Endothelial cell of umbilical vein (primary cell): ENCODE measurements around the gene GTSE1. TPM values are rescaled to one million over a fixed set of nuclear protein-coding genes. Genes with fewer than 3 reads are reported as not detected.

Source experiments
- BruUV-seq: library from RNA; stranded (reverse); fragments of 400-500 nt; replicated peaks from 2 replicates; lab custom pipeline; 2021; lab: Mats Ljungman, UMichigan
- CTCF ChIA-PET: fragments of 300-600, 350-600 bp; sonication (Branson Sonifier 250); formaldehyde crosslinking; loops from one replicate; lab custom pipeline; 2021; ENCODE audit warnings: antibody characterized with exemption, inconsistent platforms; lab: Charles Lee
- POLR2A ChIA-PET: fragments of 300-600, 350-600 bp; sonication (Branson Sonifier 250); formaldehyde crosslinking; loops from one replicate; lab custom pipeline; 2021; ENCODE audit warnings: antibody characterized with exemption, inconsistent platforms; lab: Charles Lee
- DNase-seq: peaks from one replicate; pipeline ENCODE4 v3.0.0-alpha.2; 2011; ENCODE audit warnings: low read depth, low spot score
- FAIRE-seq: peaks from 2 replicates; lab custom pipeline; 2011; peaks lifted over from hg19 to GRCh38; lab: Jason Lieb, UNC
- H2AFZ ChIP-seq: 2 replicates; pipeline ENCODE4 v1.6.0; 2012; ENCODE audit warnings: low read depth, low read length, control low read depth, inconsistent platforms
- H3K27ac ChIP-seq: 2 replicates; pipeline ENCODE4 v1.5.1; 2011; ENCODE audit warnings: low read depth, mild to moderate bottlenecking, control low read depth, low read length, moderate library complexity; ENCODE audit not compliant: insufficient read depth
- H3K27me3 ChIP-seq, 2 experiments: 2 replicates each; pipeline versions ENCODE4 v1.6.0 to v1.6.1; 2011; ENCODE audit warnings: low read length in 2 of 2, mixed read lengths in 1 of 2; ENCODE audit not compliant: control insufficient read depth in 2 of 2, insufficient read depth in 2 of 2
- H3K36me3 ChIP-seq, 2 experiments: 2 replicates in 1 of 2; 3 replicates in 1 of 2; pipeline ENCODE4 v1.5.1; 2011; ENCODE audit warnings: low read length in 2 of 2, mild to moderate bottlenecking in 1 of 2, moderate library complexity in 1 of 2; ENCODE audit not compliant: control insufficient read depth in 2 of 2, insufficient read depth in 2 of 2; ENCODE audit errors: extremely low read depth in 1 of 2
- H3K4me1 ChIP-seq: 3 replicates; pipeline ENCODE4 v1.5.1; 2011; ENCODE audit warnings: mild to moderate bottlenecking, low read length; ENCODE audit not compliant: control insufficient read depth, insufficient read depth; ENCODE audit errors: extremely low read depth
- H3K4me2 ChIP-seq: 2 replicates; pipeline ENCODE4 v1.6.1; 2011; ENCODE audit warnings: low read length, control low read depth, mixed read lengths; ENCODE audit not compliant: insufficient read depth
- H3K4me3 ChIP-seq, 3 experiments: fragments of 200-600 bp in 1 of 3; sonication (generic), shearing (Covaris generic) in 1 of 3; replicated peaks in 1 of 3; 2 replicates each; pipeline ENCODE4 v1.5.1; 2011 to 2016; ENCODE audit warnings: control low read depth in 3 of 3, low read length in 3 of 3, mild to moderate bottlenecking in 2 of 3, inconsistent platforms in 1 of 3, low read depth in 1 of 3, moderate library complexity in 1 of 3; ENCODE audit not compliant: insufficient read depth in 1 of 3
- H3K79me2 ChIP-seq: 2 replicates; pipeline ENCODE4 v1.6.0; 2012; ENCODE audit warnings: low read length, inconsistent platforms; ENCODE audit not compliant: control insufficient read depth, insufficient read depth
- H3K9ac ChIP-seq: replicated peaks from 2 replicates; pipeline ENCODE3; 2011; ENCODE audit warnings: low read length, control low read depth; ENCODE audit not compliant: insufficient read depth; ENCODE audit errors: extremely low read depth
- H3K9me1 ChIP-seq: replicated peaks from 3 replicates; pipeline ENCODE4 v1.6.0; 2011; ENCODE audit warnings: mild to moderate bottlenecking, low read length; ENCODE audit not compliant: control insufficient read depth, insufficient read depth; ENCODE audit errors: extremely low read depth
- H3K9me3 ChIP-seq: replicated peaks from 2 replicates; pipeline ENCODE4 v1.5.1; 2012; ENCODE audit warnings: low read length, inconsistent platforms; ENCODE audit not compliant: control insufficient read depth, insufficient read depth
- H4K20me1 ChIP-seq: replicated peaks from 2 replicates; pipeline ENCODE3; 2011; ENCODE audit warnings: mild to moderate bottlenecking, low read length; ENCODE audit not compliant: control insufficient read depth, insufficient read depth; ENCODE audit errors: extremely low read depth
- EZH2 ChIP-seq: IDR thresholded peaks from 2 replicates; pipeline ENCODE4 v1.6.1; 2012; ENCODE audit warnings: borderline replicate concordance, low read depth, mild to moderate bottlenecking, moderate library complexity, low read length, inconsistent platforms; ENCODE audit not compliant: severe bottlenecking
- FOS ChIP-seq: IDR thresholded peaks from 2 replicates; pipeline ENCODE4 v1.6.1; 2011; ENCODE audit warnings: mild to moderate bottlenecking, low read length, moderate library complexity, borderline replicate concordance; ENCODE audit not compliant: insufficient read depth
- GATA2 ChIP-seq: IDR thresholded peaks from 2 replicates; pipeline ENCODE4 v1.7.0; 2011; ENCODE audit warnings: low read depth, mild to moderate bottlenecking, moderate library complexity, mixed read lengths, low read length; ENCODE audit not compliant: insufficient read length, insufficient read depth
- JUN ChIP-seq: IDR thresholded peaks from 2 replicates; pipeline ENCODE4 v1.6.1; 2011; ENCODE audit warnings: borderline replicate concordance, low read depth; ENCODE audit not compliant: insufficient read length, insufficient read depth
- MYC ChIP-seq: IDR thresholded peaks from one replicate; pipeline ENCODE4 v1.6.1; 2011; ENCODE audit warnings: mild to moderate bottlenecking, low read depth, low read length
- POLR2A ChIP-seq: IDR thresholded peaks from 2 replicates; pipeline ENCODE4 v1.6.1; 2012; ENCODE audit warnings: low read depth, mild to moderate bottlenecking, control low read depth, low read length
- POLR2AphosphoS5 ChIP-seq: IDR thresholded peaks from 2 replicates; pipeline ENCODE4 v1.6.1; 2012; ENCODE audit warnings: low read depth, mild to moderate bottlenecking, control low read depth, low read length, moderate library complexity; ENCODE audit not compliant: insufficient read depth
- dilution Hi-C: fragments of 300-500 bp; cut with MboI; formaldehyde crosslinking; loops from one replicate; pipeline ENCODE4 v1.15.0; 2019; ENCODE audit warnings: low sequenced_read_pairs; ENCODE audit not compliant: extremely low pct_ligation_motif_present
- intact Hi-C: fragments of 100-400 bp; cut with micrococcal nuclease; formaldehyde crosslinking; loops from one replicate; pipeline ENCODE4 v1.10.0; 2022
- polyA plus RNA-seq, 4 experiments: library from polyadenylated mRNA; depleted of rRNA in 3 of 4; stranded (reverse) in 3 of 4; unstranded in 1 of 4; fragments of >200 nt; gene quantifications; 2 replicates each; pipeline versions ENCODE4 v1.2.1 to v1.2.3, GENCODE V29; 2011 to 2012; ENCODE audit warnings: missing spikeins in 1 of 4
- total RNA-seq: library from RNA; stranded (reverse); gene quantifications from 2 replicates; pipeline ENCODE4 v1.2.3, GENCODE V29; 2021
- TF ChIP-seq, protein P1 (sequence below): IDR thresholded peaks from 2 replicates; pipeline ENCODE4 v1.6.1; 2011; ENCODE audit not compliant: insufficient read depth, insufficient read length
- TF ChIP-seq, protein P2 (sequence below), 2 donors: IDR thresholded peaks; 1 replicate in 1 of 2; 2 replicates in 1 of 2; pipeline ENCODE4 v1.5.1; 2011; ENCODE audit warnings: low read length in 2 of 2, mild to moderate bottlenecking in 2 of 2, moderate library complexity in 2 of 2, control low read depth in 1 of 2, inconsistent platforms in 1 of 2, low read depth in 1 of 2; ENCODE audit not compliant: insufficient read depth in 1 of 2; ENCODE audit errors: extremely low read depth in 1 of 2

The GTSE1 gene
- total and polyA plus RNA-seq, 2 donors (not counting 3 experiments of a cell fraction or from before 2014, with no cell fraction given), result 25.9 to 57.2 TPM

DNA sequence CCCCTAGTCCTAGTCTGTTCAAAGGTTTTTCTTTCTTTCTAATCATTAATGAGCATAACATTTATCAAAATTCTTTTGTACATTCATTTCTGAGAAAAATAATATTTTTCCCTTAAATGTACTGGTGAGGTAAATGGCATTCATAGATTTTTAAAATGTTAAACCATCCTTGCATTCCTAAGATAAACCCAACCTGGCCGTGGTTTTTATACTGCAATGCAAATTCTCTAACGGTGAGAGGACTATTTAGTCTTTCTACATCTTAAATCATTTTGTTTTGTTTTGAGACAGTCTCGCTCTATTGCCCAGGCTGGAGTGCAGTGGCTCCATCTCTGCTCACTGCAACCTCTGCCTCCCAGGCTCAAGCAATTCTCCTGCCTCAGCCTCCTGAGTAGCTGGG is 79.4 kb downstream of the GTSE1 start:
- intact Hi-C loops, result no loop called here
- no peak overlapping the region for H3K9ac ChIP-seq
- DNase-seq, result no peak
- H3K27me3 ChIP-seq, result no peaks in the 10 kb centered on the region
- TF ChIP-seq POLR2AphosphoS5, result no peak
- TF ChIP-seq, protein P1, sequence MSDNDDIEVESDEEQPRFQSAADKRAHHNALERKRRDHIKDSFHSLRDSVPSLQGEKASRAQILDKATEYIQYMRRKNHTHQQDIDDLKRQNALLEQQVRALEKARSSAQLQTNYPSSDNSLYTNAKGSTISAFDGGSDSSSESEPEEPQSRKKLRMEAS, result no peak
- TF ChIP-seq GATA2, result no peak
- TF ChIP-seq, protein P2, sequence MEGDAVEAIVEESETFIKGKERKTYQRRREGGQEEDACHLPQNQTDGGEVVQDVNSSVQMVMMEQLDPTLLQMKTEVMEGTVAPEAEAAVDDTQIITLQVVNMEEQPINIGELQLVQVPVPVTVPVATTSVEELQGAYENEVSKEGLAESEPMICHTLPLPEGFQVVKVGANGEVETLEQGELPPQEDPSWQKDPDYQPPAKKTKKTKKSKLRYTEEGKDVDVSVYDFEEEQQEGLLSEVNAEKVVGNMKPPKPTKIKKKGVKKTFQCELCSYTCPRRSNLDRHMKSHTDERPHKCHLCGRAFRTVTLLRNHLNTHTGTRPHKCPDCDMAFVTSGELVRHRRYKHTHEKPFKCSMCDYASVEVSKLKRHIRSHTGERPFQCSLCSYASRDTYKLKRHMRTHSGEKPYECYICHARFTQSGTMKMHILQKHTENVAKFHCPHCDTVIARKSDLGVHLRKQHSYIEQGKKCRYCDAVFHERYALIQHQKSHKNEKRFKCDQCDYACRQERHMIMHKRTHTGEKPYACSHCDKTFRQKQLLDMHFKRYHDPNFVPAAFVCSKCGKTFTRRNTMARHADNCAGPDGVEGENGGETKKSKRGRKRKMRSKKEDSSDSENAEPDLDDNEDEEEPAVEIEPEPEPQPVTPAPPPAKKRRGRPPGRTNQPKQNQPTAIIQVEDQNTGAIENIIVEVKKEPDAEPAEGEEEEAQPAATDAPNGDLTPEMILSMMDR (IDR thresholded peaks at IDR 0.05; ENCODE audit: extremely low read depth in 1 of 2, insufficient read depth in 1 of 2, low read depth in 1 of 2, low read length in 2 of 2), result no peak
- TF ChIP-seq FOS, result no peak
- no peak for TF ChIP-seq MYC
- no peak for TF ChIP-seq POLR2A
- no peak for TF ChIP-seq EZH2
- TF ChIP-seq JUN, result no peak
- H3K4me1 ChIP-seq, result peaks cover 6% of the 10 kb centered on the region
- H3K27ac ChIP-seq, result no peak overlapping the region
- H3K36me3 ChIP-seq, result no peaks in the 10 kb centered on the region
- H3K9me3 ChIP-seq, result no peaks in the 10 kb centered on the region
- dilution Hi-C loops, result no loop called here
- ChIA-PET POLR2A (interaction anchor here (0.7 kb wide), 1 partner anchor 113 kb away, joined by 3 read pairs; no protein-coding TSS in a partner anchor), CTCF (interaction anchor here (2.3 kb wide), 1 partner anchor 8 kb away, joined by 10 read pairs; no protein-coding TSS in a partner anchor)
- no TSS peak for BruUV-seq
- H3K4me2 ChIP-seq, result no peak overlapping the region
- H3K4me3 ChIP-seq, result no peak overlapping the region
- no peaks in the 10 kb centered on the region for H3K79me2 ChIP-seq
- no peak overlapping the region for H2AFZ ChIP-seq
- no peaks in the 10 kb centered on the region for H4K20me1 ChIP-seq
- H3K9me1 ChIP-seq, result no peaks in the 10 kb centered on the region
- no peak for FAIRE-seq
